Measurements from ENCODE around the gene PRPH2.
"Not testable (repeated sequence)": the region's sequence is repeated elsewhere in the genome, so short reads cannot be mapped to it uniquely, and the experiment has no call there.

Gene PRPH2

GRCh38 chr6:42740725-42741124 is 18.3 kb upstream of the PRPH2 start:
- DNase-seq, result peak in 1 of 3 donors; percentile 30

- no peak for DNase-seq
Observed at GRCh38 chr6:42735976-42736375, 13.6 kb upstream of the PRPH2 start.

- not testable (repeated sequence) for DNase-seq
Observed at GRCh38 chr6:42733867-42734481, 11.6 kb upstream of the PRPH2 start.

- DNase-seq, result no peak
Observed at GRCh38 chr6:42729731-42730130, 7.3 kb upstream of the PRPH2 start.

- DNase-seq, result no peak
Observed at GRCh38 chr6:42727627-42728026, 5.2 kb upstream of the PRPH2 start.

GRCh38 chr6:42727087-42727611 is 4.8 kb upstream of the PRPH2 start:
- DNase-seq, result peak; percentile 14 to 30 (median 20)

GRCh38 chr6:42726485-42727086 is 4.2 kb upstream of the PRPH2 start:
- DNase-seq, result peak; percentile 89 to 91 (median 90)

- DNase-seq, result no peak
Observed at GRCh38 chr6:42726026-42726425, 3.6 kb upstream of the PRPH2 start.

- DNase-seq, result no peak
Observed at GRCh38 chr6:42724825-42725224, 2.4 kb upstream of the PRPH2 start.

- DNase-seq, result no peak
Observed at GRCh38 chr6:42720739-42721138, 1.7 kb downstream of the PRPH2 start.

- DNase-seq, result no peak
Observed at GRCh38 chr6:42715871-42716270, 6.5 kb downstream of the PRPH2 start.

- DNase-seq, result peak in 2 of 3 donors; percentile 5 to 24
Observed at GRCh38 chr6:42714098-42714761, 8.2 kb downstream of the PRPH2 start.

GRCh38 chr6:42711930-42712329 is 10.5 kb downstream of the PRPH2 start:
- DNase-seq, result no peak

- DNase-seq, result no peak
Observed at GRCh38 chr6:42710316-42710715, 12.1 kb downstream of the PRPH2 start.

- no peak for DNase-seq
Observed at GRCh38 chr6:42709871-42710270, 12.5 kb downstream of the PRPH2 start.

- no peak for DNase-seq
Observed at GRCh38 chr6:42708096-42708495, 14.3 kb downstream of the PRPH2 start.

- DNase-seq, result no peak
Observed at GRCh38 chr6:42707595-42707994, 14.8 kb downstream of the PRPH2 start.

- no peak for DNase-seq
Observed at GRCh38 chr6:42704937-42705374, 17.4 kb downstream of the PRPH2 start.

GRCh38 chr6:42704251-42704936 is 18.0 kb downstream of the PRPH2 start:
- no peak for DNase-seq

- not testable (repeated sequence) for DNase-seq
Observed at GRCh38 chr6:42702786-42703185, 19.6 kb downstream of the PRPH2 start.

GRCh38 chr6:42702200-42702599 is 20.2 kb downstream of the PRPH2 start:
- no peak for DNase-seq

GRCh38 chr6:42698217-42698616 is 24.2 kb downstream of the PRPH2 start:
- DNase-seq, result no peak

GRCh38 chr6:42697268-42697655 is 25.1 kb downstream of the PRPH2 start:
- DNase-seq, result no peak
